CD4-positive, alpha-beta T cell treated with Interleukin-6 for 4 hours (primary cell): ENCODE data around the gene FAT3.

Source experiments
- DNase-seq: peaks from one replicate; pipeline ENCODE4 v3.0.0-alpha.2; 2020; ENCODE audit warnings: mixed read lengths

FAT3 gene

GRCh38 chr11:92224407-92225124 is at the start of gene FAT3:
Gene FAT3 (plus strand): TSS chr11:92224818. CDS start chr11:92352113, 127,295 bp downstream.
- DNase-seq, result no peak

GRCh38 chr11:92179017-92179670 is 45.5 kb upstream of the FAT3 start:
- no peak for DNase-seq

GRCh38 chr11:92180226-92180625 is 44.4 kb upstream of the FAT3 start:
- DNase-seq, result no peak

DNA sequence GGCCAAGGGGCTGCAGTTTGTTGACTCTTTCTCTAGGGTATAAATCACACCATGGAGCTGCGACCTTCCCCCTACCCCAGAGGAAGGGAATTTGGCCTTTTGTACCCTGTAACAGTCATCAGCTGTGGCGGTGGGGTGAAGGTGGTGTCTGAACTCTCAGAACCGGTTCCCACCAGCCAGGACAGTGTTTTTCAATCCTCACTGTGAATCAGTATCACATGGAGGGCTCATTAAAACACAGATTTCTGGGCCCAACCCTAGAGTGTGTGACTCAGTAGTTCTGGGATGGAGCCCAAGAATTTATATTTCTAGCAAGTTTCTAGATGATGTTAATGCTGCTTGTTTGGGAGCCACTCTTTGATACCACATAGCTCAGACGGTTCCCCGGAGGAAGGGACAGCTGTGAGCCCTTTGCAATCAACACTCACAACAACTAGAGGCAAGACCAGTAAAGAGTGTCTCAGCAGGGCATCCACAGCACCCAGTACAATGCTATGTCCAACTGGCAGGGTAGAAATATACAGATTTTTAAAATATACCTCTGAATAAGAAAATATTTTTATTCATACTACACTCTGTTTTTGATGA is 43.9 kb upstream of the FAT3 start:
- DNase-seq, result no peak

DNA sequence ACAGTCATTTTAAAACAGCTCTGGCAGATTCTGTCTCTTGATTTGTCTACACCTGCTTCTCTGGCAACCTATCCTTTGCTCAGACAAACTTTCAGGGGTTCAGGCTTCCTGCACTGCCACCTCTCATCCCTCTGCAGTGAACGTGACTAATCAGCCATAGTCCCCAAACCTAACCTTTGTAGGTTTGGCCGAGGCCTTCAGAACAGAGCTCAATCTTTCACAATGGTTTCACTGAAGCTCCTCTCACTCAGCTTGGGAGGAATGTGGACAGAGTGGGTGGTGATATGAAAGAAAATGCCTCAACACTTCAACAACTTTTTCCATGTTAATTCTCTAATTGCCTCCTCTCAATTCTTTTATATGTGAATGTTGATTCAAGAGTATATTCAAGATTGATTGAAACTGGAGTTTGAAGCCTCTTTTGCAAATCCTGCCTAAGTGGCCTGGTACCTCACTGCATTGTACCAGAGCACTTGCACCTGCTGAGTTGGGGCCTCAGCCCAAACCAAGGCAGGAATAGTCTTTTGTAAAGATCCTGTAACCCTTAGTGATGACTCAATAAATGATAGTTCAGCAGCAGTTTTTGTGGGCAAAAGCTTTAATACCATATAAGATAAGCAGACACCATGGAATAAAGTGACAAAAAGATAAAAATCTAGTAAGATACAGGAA is 33.9 kb upstream of the FAT3 start:
- no peak for DNase-seq

DNA sequence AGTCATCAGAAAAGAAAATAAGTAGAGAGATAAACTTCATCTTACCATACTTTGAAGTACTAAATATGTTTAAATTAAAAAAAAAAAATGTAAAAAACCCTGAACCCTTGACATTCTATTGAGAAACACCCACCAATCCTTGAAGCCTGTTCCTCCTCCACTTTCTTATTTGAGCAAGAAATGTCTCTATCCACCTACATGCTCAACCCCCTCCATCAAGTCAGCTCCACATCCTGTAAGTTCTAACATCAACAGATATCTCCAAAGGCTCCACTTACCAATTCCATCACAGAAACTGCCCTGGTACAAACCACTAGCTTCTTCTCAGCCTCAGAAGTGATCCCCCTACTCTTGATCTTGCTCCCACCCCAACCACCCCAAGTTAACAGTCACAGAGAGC is 32.5 kb upstream of the FAT3 start:
- DNase-seq, result no peak

DNA sequence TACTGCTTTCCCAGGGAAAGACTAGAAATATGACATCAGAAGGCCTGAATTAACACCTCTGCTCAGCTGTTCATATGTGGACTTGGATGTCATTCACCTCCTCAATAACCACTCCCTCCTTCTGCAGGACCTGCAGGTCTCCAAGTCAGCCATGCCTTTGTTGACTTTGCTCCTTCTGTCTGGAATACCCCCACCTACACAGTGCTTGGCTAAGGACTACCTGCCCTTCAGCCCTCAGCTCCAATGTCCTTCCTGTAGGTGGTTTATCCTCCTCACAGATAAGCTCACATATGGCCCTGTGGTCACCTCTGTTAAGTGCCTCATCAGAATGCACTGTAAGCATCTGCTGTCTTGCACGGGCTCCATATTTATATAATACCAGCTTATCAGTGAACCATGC is 26.4 kb upstream of the FAT3 start:
- DNase-seq, result no peak

- no peak for DNase-seq
These were observed 24.6 kb upstream of the FAT3 start for GRCh38 chr11:92199991-92200390.

- DNase-seq, result no peak
These were observed 19.9 kb upstream of the FAT3 start for GRCh38 chr11:92204731-92205130.

DNA sequence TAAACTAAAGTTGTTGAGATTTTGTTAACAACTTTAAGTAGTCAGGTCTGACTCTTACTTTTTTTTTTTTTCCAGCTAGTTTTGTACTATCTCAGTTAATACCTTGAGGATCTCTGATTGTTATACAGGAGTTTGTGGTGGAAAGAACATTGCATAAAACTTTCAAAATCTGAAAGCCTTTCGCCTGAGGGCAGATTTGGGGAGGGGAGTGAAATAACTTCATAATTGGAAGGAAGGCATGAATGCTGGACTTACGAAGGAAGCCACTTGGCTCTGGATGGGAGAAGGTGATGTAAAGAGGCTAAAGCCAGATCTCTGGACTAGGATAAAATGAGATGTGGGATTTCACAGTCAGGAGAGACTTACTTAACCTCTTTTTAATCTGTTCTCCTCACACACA is 18.2 kb upstream of the FAT3 start:
- DNase-seq, result no peak

GRCh38 chr11:92211576-92212167 is 12.9 kb upstream of the FAT3 start:
- DNase-seq, result no peak

DNA sequence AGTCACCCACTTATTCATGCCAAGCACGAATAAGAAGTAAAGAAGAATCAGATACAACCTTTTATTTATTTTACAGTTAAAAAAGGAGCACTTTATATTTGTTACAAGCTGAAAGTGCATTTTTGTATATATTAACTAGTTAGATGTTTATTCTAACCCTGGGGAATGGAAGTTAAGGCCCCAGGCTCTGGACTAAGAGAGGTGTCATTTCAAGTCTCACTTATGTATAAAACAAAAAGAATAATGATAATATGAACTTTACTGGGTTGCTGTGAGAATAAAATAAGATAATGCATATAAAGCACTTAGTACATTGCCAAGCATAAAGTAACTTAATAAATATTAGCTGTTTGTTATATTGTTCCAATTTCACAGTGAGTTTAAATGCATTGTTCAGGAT is 12.1 kb upstream of the FAT3 start:
- no peak for DNase-seq

DNA sequence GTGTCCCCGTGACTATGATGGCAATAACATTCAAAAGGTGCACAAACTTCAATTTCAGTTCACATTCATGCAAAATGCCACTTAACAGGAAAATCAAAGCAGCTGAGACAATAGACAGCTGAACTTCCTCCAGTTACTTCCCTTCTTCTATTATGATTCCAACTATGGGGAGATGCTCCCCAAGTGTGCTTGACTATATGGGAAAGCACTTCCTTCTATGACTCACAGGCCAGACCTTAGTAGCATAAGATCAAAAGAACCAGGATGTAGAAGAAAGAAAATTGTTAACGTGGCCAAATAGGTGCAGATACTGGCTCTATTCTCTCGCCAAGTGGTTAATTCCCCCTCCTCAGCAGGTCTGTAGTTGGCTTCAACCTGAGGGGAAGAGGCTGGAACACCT is 7.8 kb upstream of the FAT3 start:
- no peak for DNase-seq

DNA sequence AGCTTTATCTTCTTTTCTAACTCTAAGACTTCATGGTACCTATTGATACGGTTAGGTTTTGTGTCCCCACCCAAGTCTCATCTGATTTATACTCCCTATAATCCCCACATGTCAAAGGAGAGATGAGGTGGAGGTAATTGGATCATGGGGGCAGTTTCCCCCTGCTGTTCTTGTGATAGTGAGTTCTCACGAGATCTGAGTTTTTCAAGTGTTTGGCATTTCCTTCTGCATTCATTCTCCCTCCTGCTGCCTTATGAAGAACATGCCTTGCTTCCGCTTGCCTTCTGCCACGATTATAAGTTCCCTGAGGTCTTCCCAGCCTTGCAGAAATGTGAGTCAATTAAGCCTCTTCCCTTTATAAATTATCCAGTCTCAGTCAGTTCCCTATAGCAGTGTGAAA is 5.1 kb upstream of the FAT3 start:
- DNase-seq, result no peak

DNA sequence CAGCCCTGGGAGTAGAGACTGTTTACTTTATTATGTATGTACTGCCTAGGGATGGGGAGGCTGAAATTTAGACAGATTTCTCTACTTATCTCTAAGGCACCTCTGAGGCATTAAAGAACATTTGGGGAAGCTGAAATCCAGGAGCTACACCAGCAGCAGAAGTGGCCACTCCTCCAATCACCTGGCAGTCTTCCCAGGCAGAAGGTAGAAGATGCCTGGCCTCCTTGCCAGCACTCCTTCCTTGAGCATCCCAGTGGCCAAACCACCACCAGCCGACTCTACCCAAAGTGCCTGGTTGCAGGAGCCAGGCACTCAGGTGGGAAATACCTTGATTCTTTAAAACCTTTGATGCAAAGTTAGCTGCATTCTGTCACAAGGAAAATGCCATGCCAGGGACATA is 1.9 kb upstream of the FAT3 start:
- no peak for DNase-seq

DNA sequence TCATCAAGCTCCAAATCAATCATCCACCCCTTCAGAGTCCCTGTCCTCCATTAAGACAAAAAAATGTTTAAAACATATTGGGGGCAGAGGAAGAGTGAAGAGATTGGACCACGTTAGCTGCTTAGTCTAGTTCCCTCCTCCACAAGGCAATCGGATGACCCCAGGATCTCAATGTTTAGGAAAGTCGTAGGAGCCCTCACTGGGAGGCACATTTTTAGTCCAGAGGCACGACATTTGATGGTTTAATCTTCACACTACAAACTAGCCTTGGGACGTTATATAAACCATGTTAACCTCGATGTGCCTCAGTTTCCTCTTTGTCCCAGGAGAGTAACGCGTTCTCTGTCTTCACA is 588 bp upstream of the FAT3 start:
- no peak for DNase-seq

- no peak for DNase-seq
These were observed 528 bp downstream of the FAT3 start for GRCh38 chr11:92225125-92225567.

DNA sequence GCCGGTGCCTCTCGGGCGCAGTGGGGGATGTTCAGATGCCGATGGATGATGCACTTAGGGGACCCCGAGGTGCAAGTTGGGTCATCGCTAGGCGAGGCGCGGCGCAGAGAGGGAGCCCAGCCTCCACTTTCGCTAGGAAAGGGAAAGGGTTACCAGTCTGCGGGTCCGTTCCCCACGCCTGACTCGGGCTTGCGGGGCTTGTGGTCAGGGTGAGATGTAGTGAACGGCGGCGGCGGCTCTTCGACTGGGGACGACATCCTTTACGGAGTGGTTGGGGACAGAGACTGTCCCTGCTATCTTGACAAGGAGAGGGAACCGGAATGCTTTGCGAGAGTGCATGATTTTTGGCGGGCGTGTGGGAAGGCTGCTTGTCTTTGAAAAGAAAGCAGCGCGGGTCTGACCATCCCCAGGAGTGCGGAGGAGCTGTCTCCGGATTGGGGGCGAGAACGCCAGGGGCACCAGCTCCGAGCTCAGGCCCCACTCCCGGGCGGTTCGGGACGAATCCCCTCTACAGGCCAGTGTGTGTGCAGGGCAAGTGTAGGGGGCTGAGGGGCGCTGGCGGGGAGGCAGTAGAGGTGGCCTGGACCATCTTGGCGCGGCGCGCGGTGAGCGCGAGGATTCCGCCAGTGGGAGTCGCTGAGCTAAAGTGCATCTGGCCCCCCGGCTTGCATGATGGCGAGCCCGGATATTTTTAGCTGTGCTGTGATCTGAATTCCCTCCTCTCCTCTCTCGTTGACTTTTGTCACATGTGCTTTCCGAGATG is 1.1 kb downstream of the FAT3 start:
- DNase-seq, result no peak

DNA sequence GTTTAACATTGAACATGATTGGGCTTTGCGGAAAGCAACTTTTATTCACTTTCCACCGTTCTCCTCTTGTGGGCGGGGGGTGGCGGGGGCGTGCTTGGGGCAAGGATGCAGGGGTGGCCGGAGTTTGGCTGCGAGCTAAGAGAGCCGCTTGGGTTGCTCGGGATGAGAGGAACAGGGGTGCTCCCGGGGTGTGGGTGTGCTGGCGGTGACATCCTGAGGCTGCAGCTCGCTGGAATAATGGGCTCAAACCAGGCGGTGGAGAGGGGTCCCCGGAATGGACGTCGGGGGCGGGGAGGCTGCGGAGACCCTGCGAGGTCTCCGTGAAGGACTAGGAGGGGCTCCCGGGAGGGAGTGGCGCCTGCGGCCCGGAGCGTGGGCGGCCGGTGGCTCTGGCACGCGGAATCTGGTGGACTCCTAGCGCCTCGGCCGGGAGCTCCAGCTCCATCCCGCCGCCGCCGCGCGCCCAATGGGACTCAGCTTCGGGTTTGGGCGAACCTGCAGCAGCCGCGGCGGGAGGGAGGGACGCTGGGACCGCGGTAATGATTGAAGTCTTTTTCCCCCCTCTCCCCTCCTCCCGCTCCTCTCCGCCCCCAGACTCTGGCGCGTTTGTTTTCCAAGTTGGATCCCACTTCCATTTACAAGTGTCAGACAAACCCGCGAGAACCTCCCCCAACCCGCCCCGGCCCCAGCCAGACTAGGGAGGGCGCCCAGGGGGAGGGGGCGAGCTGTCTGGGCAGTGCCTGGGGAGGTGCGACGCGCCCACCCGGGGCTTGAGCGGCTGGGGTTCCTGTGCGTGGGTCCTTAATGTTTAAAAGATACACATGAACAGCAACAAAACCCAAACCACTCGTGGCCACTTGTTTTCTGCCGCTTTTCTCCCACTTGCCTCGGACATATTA is 2.0 kb downstream of the FAT3 start:
- DNase-seq, result no peak

DNA sequence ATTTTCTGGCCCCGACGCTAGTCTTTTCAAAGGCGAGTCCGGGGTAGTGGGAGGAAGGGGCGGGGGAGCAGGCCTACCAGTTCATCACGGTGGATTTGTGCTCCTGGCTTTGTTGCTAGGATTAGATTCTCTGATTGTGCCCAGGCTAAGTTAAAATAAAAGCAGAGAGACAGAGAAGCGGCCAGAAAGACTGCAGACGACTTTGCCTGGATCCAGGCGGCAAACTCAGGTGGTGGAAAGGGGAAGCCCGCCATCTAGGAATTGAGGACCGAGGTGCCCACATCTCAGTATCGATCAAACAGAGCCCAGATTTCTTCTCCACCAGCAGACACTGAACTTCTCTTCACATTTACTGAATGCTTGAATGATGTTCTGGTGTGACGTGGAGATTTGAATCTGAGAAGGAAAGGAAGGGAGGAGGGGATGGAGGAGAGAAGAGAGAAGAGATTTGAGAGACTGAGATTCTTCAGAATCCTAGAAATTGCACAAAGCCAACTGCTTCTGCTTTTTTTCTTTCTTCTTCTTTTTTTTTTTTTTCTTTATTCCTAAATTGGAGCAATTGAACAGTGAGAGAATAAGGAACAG is 2.7 kb downstream of the FAT3 start:
- no peak for DNase-seq
